Endothelial cell of umbilical vein (primary cell): ENCODE data around the gene DHX9. TPM values are rescaled to one million over a fixed set of nuclear protein-coding genes. Genes with fewer than 3 reads are reported as not detected.
A peak's percentile ranks its signal among the peaks of the same experiment; 100 is the strongest.

ENCODE experiments used
- BruUV-seq: library from RNA; stranded (reverse); fragments of 400-500 nt; replicated peaks from 2 replicates; lab custom pipeline; 2021; lab: Mats Ljungman, UMichigan
- CTCF ChIA-PET: fragments of 300-600, 350-600 bp; sonication (Branson Sonifier 250); formaldehyde crosslinking; loops from one replicate; lab custom pipeline; 2021; ENCODE audit warnings: antibody characterized with exemption, inconsistent platforms; lab: Charles Lee
- POLR2A ChIA-PET: fragments of 300-600, 350-600 bp; sonication (Branson Sonifier 250); formaldehyde crosslinking; loops from one replicate; lab custom pipeline; 2021; ENCODE audit warnings: antibody characterized with exemption, inconsistent platforms; lab: Charles Lee
- DNase-seq: peaks from one replicate; pipeline ENCODE4 v3.0.0-alpha.2; 2011; ENCODE audit warnings: low read depth, low spot score
- FAIRE-seq: peaks from 2 replicates; lab custom pipeline; 2011; peaks lifted over from hg19 to GRCh38; lab: Jason Lieb, UNC
- H2AFZ ChIP-seq: 2 replicates; pipeline ENCODE4 v1.6.0; 2012; ENCODE audit warnings: low read depth, low read length, control low read depth, inconsistent platforms
- H3K27ac ChIP-seq: 2 replicates; pipeline ENCODE4 v1.5.1; 2011; ENCODE audit warnings: low read depth, mild to moderate bottlenecking, control low read depth, low read length, moderate library complexity; ENCODE audit not compliant: insufficient read depth
- H3K27me3 ChIP-seq, 2 experiments: 2 replicates each; pipeline versions ENCODE4 v1.6.0 to v1.6.1; 2011; ENCODE audit warnings: low read length in 2 of 2, mixed read lengths in 1 of 2; ENCODE audit not compliant: control insufficient read depth in 2 of 2, insufficient read depth in 2 of 2
- H3K36me3 ChIP-seq, 2 experiments: 2 replicates in 1 of 2; 3 replicates in 1 of 2; pipeline ENCODE4 v1.5.1; 2011; ENCODE audit warnings: low read length in 2 of 2, mild to moderate bottlenecking in 1 of 2, moderate library complexity in 1 of 2; ENCODE audit not compliant: control insufficient read depth in 2 of 2, insufficient read depth in 2 of 2; ENCODE audit errors: extremely low read depth in 1 of 2
- H3K4me1 ChIP-seq: 3 replicates; pipeline ENCODE4 v1.5.1; 2011; ENCODE audit warnings: mild to moderate bottlenecking, low read length; ENCODE audit not compliant: control insufficient read depth, insufficient read depth; ENCODE audit errors: extremely low read depth
- H3K4me2 ChIP-seq: 2 replicates; pipeline ENCODE4 v1.6.1; 2011; ENCODE audit warnings: low read length, control low read depth, mixed read lengths; ENCODE audit not compliant: insufficient read depth
- H3K4me3 ChIP-seq, 3 experiments: fragments of 200-600 bp in 1 of 3; sonication (generic), shearing (Covaris generic) in 1 of 3; replicated peaks in 1 of 3; 2 replicates each; pipeline ENCODE4 v1.5.1; 2011 to 2016; ENCODE audit warnings: control low read depth in 3 of 3, low read length in 3 of 3, mild to moderate bottlenecking in 2 of 3, inconsistent platforms in 1 of 3, low read depth in 1 of 3, moderate library complexity in 1 of 3; ENCODE audit not compliant: insufficient read depth in 1 of 3
- H3K79me2 ChIP-seq: 2 replicates; pipeline ENCODE4 v1.6.0; 2012; ENCODE audit warnings: low read length, inconsistent platforms; ENCODE audit not compliant: control insufficient read depth, insufficient read depth
- H3K9ac ChIP-seq: replicated peaks from 2 replicates; pipeline ENCODE3; 2011; ENCODE audit warnings: low read length, control low read depth; ENCODE audit not compliant: insufficient read depth; ENCODE audit errors: extremely low read depth
- H3K9me1 ChIP-seq: replicated peaks from 3 replicates; pipeline ENCODE4 v1.6.0; 2011; ENCODE audit warnings: mild to moderate bottlenecking, low read length; ENCODE audit not compliant: control insufficient read depth, insufficient read depth; ENCODE audit errors: extremely low read depth
- H3K9me3 ChIP-seq: replicated peaks from 2 replicates; pipeline ENCODE4 v1.5.1; 2012; ENCODE audit warnings: low read length, inconsistent platforms; ENCODE audit not compliant: control insufficient read depth, insufficient read depth
- H4K20me1 ChIP-seq: replicated peaks from 2 replicates; pipeline ENCODE3; 2011; ENCODE audit warnings: mild to moderate bottlenecking, low read length; ENCODE audit not compliant: control insufficient read depth, insufficient read depth; ENCODE audit errors: extremely low read depth
- EZH2 ChIP-seq: IDR thresholded peaks from 2 replicates; pipeline ENCODE4 v1.6.1; 2012; ENCODE audit warnings: borderline replicate concordance, low read depth, mild to moderate bottlenecking, moderate library complexity, low read length, inconsistent platforms; ENCODE audit not compliant: severe bottlenecking
- FOS ChIP-seq: IDR thresholded peaks from 2 replicates; pipeline ENCODE4 v1.6.1; 2011; ENCODE audit warnings: mild to moderate bottlenecking, low read length, moderate library complexity, borderline replicate concordance; ENCODE audit not compliant: insufficient read depth
- GATA2 ChIP-seq: IDR thresholded peaks from 2 replicates; pipeline ENCODE4 v1.7.0; 2011; ENCODE audit warnings: low read depth, mild to moderate bottlenecking, moderate library complexity, mixed read lengths, low read length; ENCODE audit not compliant: insufficient read length, insufficient read depth
- MYC ChIP-seq: IDR thresholded peaks from one replicate; pipeline ENCODE4 v1.6.1; 2011; ENCODE audit warnings: mild to moderate bottlenecking, low read depth, low read length
- POLR2A ChIP-seq: IDR thresholded peaks from 2 replicates; pipeline ENCODE4 v1.6.1; 2012; ENCODE audit warnings: low read depth, mild to moderate bottlenecking, control low read depth, low read length
- dilution Hi-C: fragments of 300-500 bp; cut with MboI; formaldehyde crosslinking; loops from one replicate; pipeline ENCODE4 v1.15.0; 2019; ENCODE audit warnings: low sequenced_read_pairs; ENCODE audit not compliant: extremely low pct_ligation_motif_present
- intact Hi-C: fragments of 100-400 bp; cut with micrococcal nuclease; formaldehyde crosslinking; loops from one replicate; pipeline ENCODE4 v1.10.0; 2022
- polyA plus RNA-seq, 4 experiments: library from polyadenylated mRNA; depleted of rRNA in 3 of 4; stranded (reverse) in 3 of 4; unstranded in 1 of 4; fragments of >200 nt; gene quantifications; 2 replicates each; pipeline versions ENCODE4 v1.2.1 to v1.2.3, GENCODE V29; 2011 to 2012; ENCODE audit warnings: missing spikeins in 1 of 4
- total RNA-seq: library from RNA; stranded (reverse); gene quantifications from 2 replicates; pipeline ENCODE4 v1.2.3, GENCODE V29; 2021
- TF ChIP-seq, protein P1 (sequence below): IDR thresholded peaks from 2 replicates; pipeline ENCODE4 v1.6.1; 2011; ENCODE audit not compliant: insufficient read depth, insufficient read length

DHX9 gene
- total and polyA plus RNA-seq, 2 donors (not counting 3 experiments of a cell fraction or from before 2014, with no cell fraction given) = 142 to 220 TPM

DNA sequence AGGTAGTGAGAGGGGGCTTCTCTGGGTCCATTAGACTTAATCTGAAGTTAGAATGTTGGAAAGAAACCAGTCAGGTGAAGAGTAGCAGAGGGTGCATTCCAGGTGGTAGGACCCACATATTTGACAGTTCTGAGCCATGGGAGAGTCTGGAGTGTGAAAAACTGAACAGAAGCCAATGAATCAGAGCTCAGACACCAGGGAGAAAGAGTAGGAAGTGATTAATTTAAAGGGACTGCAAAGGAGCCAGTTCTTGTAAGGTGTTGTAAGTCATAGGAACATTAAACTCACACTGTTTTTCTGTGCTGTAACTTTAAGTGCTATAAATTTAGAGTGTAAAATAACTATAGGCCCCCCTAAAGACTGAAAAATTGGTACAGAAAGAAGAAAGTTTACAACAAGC, 5.9 kb upstream of the DHX9 start:
- no peak for TF ChIP-seq MYC
- TF ChIP-seq GATA2 = no peak
- TF ChIP-seq FOS = peak; percentile 55
- no peak for TF ChIP-seq POLR2A
- no peak for TF ChIP-seq EZH2
- TF ChIP-seq, protein P1, sequence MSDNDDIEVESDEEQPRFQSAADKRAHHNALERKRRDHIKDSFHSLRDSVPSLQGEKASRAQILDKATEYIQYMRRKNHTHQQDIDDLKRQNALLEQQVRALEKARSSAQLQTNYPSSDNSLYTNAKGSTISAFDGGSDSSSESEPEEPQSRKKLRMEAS = no peak
- peaks cover 0 to 5% of the 10 kb centered on the region in 2 experiments for H3K27me3 ChIP-seq
- no peaks in the 10 kb centered on the region for H3K9me1 ChIP-seq
- intact Hi-C loops = no loop called here
- CTCF ChIA-PET = interaction anchor here (0.9 to 1.0 kb wide), 4 partner anchors 9 to 237 kb away, joined by 3 to 6 read pairs (median 4); no protein-coding TSS in a partner anchor
- no TSS peak for BruUV-seq
- H3K4me1 ChIP-seq = peaks cover 6% of the 10 kb centered on the region
- no peaks in the 10 kb centered on the region for H3K79me2 ChIP-seq
- POLR2A ChIA-PET = no interaction called here
- no peaks in the 10 kb centered on the region for H4K20me1 ChIP-seq
- DNase-seq (peak; percentile 41), FAIRE-seq (peak; percentile 92)
- no peak overlapping the region for H3K9ac ChIP-seq
- H3K4me3 ChIP-seq = no peak overlapping the region
- H3K4me2 ChIP-seq = no peak overlapping the region
- H3K9me3 ChIP-seq = no peaks in the 10 kb centered on the region
- H3K36me3 ChIP-seq = no peaks in the 10 kb centered on the region
- dilution Hi-C loops = no loop called here
- H2AFZ ChIP-seq = no peak overlapping the region
- no peak overlapping the region for H3K27ac ChIP-seq

DNA sequence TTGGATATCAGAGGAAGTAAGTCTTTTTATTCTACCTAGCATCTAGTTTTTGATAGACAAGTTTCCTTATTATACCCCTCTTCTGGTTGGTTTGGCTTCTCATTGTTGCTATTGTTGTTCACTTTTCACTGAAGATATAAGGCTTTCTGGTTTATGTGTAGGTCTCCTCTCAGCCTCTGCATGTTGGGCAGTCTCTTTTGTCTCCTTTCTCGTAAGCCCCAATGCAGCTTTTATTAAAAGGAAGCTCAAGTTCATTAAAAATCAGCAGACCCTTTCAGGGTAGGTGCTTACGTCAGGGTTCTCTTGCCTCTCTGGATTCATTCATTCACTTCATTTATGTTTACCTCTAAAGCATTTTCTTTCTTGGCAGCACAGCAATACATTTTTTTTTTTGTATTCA, 4.8 kb upstream of the DHX9 start:
- Histone ChIP-seq H3K9me1 (no peaks in the 10 kb centered on the region), H4K20me1 (no peaks in the 10 kb centered on the region), H3K79me2 (no peaks in the 10 kb centered on the region), H3K27me3 (no peaks in the 10 kb centered on the region), H3K4me3 (no peak overlapping the region), H3K4me2 (no peak overlapping the region), H3K9me3 (no peaks in the 10 kb centered on the region), H3K27ac (no peak overlapping the region), H3K4me1 (peaks cover 9% of the 10 kb centered on the region), H3K36me3 (no peaks in the 10 kb centered on the region), H3K9ac (no peak overlapping the region), H2AFZ (no peak overlapping the region)
- no TSS peak for BruUV-seq
- intact Hi-C loops (no loop called here), dilution Hi-C loops (no loop called here)
- DNase-seq = no peak
- POLR2A ChIA-PET = no interaction called here
- CTCF ChIA-PET = no interaction called here
- TF ChIP-seq POLR2A = no peak
- no peak for TF ChIP-seq GATA2
- no peak for TF ChIP-seq MYC
- TF ChIP-seq, protein P1 = no peak
- FAIRE-seq = no peak
